Stimulated activated naive CD8-positive, alpha-beta T cell treated with anti-CD3 and anti-CD28 coated beads, Interleukin-15, Interleukin-2, amounts not matched to agents 100 ng/mL and 50 ng/mL, for 24 hours (primary cell): ENCODE measurements around the gene DGKH.
"Not testable (repeated sequence)": the region's sequence is repeated elsewhere in the genome, so short reads cannot be mapped to it uniquely, and the experiment has no call there.

Experiments
- H3K27ac Mint-ChIP-seq: one replicate; pipeline ENCODE4 v1.8.0; 2021; ENCODE audit warnings: mild to moderate bottlenecking, mixed read lengths
- H3K27me3 Mint-ChIP-seq: one replicate; pipeline ENCODE4 v1.8.0; 2021; ENCODE audit warnings: mixed read lengths
- H3K36me3 Mint-ChIP-seq: one replicate; pipeline ENCODE4 v1.8.0; 2021; ENCODE audit warnings: low read depth, mixed read lengths
- H3K4me1 Mint-ChIP-seq: one replicate; pipeline ENCODE4 v1.8.0; 2021; ENCODE audit warnings: low read depth, mixed read lengths
- H3K4me3 Mint-ChIP-seq: one replicate; pipeline ENCODE4 v1.8.0; 2021; ENCODE audit warnings: mild to moderate bottlenecking, mixed read lengths
- H3K9me3 Mint-ChIP-seq: one replicate; pipeline ENCODE4 v1.8.0; 2021; ENCODE audit warnings: mixed read lengths

Gene DGKH

GRCh38 chr13:42140494-42140893, 92.0 kb downstream of the DGKH start:
- no peak overlapping the region for H3K4me3 Mint-ChIP-seq
- H3K9me3 Mint-ChIP-seq: peaks cover 4% of the 10 kb centered on the region
- H3K27me3 Mint-ChIP-seq: no peaks in the 10 kb centered on the region
- H3K27ac Mint-ChIP-seq: peak overlapping the region; percentile 36
- peaks cover 15% of the 10 kb centered on the region for H3K36me3 Mint-ChIP-seq
- peaks cover 29% of the 10 kb centered on the region for H3K4me1 Mint-ChIP-seq

GRCh38 chr13:42141052-42141451, 92.6 kb downstream of the DGKH start:
- H3K9me3 Mint-ChIP-seq, H3K27ac Mint-ChIP-seq, H3K27me3 Mint-ChIP-seq, H3K4me3 Mint-ChIP-seq: not testable (repeated sequence)
- Mint-ChIP-seq H3K36me3 (peaks cover 15% of the 10 kb centered on the region), H3K4me1 (peaks cover 27% of the 10 kb centered on the region)

- peaks cover 3% of the 10 kb centered on the region for H3K9me3 Mint-ChIP-seq
- no peaks in the 10 kb centered on the region for H3K27me3 Mint-ChIP-seq
- no peak overlapping the region for H3K27ac Mint-ChIP-seq
Observed at GRCh38 chr13:42146359-42146758, 97.9 kb downstream of the DGKH start.

GRCh38 chr13:42148538-42148937, 100.1 kb downstream of the DGKH start:
- Mint-ChIP-seq H3K27ac (no peak overlapping the region), H3K36me3 (peaks cover 9% of the 10 kb centered on the region)

More at GRCh38 chr13:42146359-42146758, 97.9 kb downstream of the DGKH start:
- Mint-ChIP-seq H3K4me3 (no peak overlapping the region), H3K4me1 (peaks cover 13% of the 10 kb centered on the region), H3K36me3 (peaks cover 7% of the 10 kb centered on the region)

GRCh38 chr13:42149136-42149535, 100.7 kb downstream of the DGKH start:
- Mint-ChIP-seq H3K36me3 (peaks cover 9% of the 10 kb centered on the region), H3K9me3 (no peaks in the 10 kb centered on the region), H3K27me3 (no peaks in the 10 kb centered on the region), H3K4me1 (peaks cover 13% of the 10 kb centered on the region), H3K4me3 (no peak overlapping the region), H3K27ac (peak overlapping the region; percentile 28)

More at GRCh38 chr13:42148538-42148937, 100.1 kb downstream of the DGKH start:
- H3K27me3 Mint-ChIP-seq: no peaks in the 10 kb centered on the region
- H3K4me1 Mint-ChIP-seq: peaks cover 13% of the 10 kb centered on the region
- H3K9me3 Mint-ChIP-seq: no peaks in the 10 kb centered on the region
- no peak overlapping the region for H3K4me3 Mint-ChIP-seq

GRCh38 chr13:42151781-42152180, 103.3 kb downstream of the DGKH start:
- Mint-ChIP-seq H3K4me1 (peaks cover 13% of the 10 kb centered on the region), H3K9me3 (no peaks in the 10 kb centered on the region), H3K27ac (no peak overlapping the region), H3K27me3 (no peaks in the 10 kb centered on the region), H3K36me3 (peaks cover 17% of the 10 kb centered on the region), H3K4me3 (no peak overlapping the region)

GRCh38 chr13:42152495-42152894, 104.0 kb downstream of the DGKH start:
- H3K4me3 Mint-ChIP-seq: no peak overlapping the region

GRCh38 chr13:42153199-42154113, 105.0 kb downstream of the DGKH start:
- Mint-ChIP-seq H3K4me3 (no peak overlapping the region), H3K27ac (no peak overlapping the region), H3K36me3 (peaks cover 19% of the 10 kb centered on the region), H3K9me3 (no peaks in the 10 kb centered on the region), H3K27me3 (no peaks in the 10 kb centered on the region), H3K4me1 (peaks cover 7% of the 10 kb centered on the region)

More at GRCh38 chr13:42152495-42152894, 104.0 kb downstream of the DGKH start:
- H3K27ac Mint-ChIP-seq: no peak overlapping the region
- peaks cover 11% of the 10 kb centered on the region for H3K4me1 Mint-ChIP-seq
- H3K36me3 Mint-ChIP-seq: peaks cover 17% of the 10 kb centered on the region
- no peaks in the 10 kb centered on the region for H3K27me3 Mint-ChIP-seq
- no peaks in the 10 kb centered on the region for H3K9me3 Mint-ChIP-seq

- no peaks in the 10 kb centered on the region for H3K27me3 Mint-ChIP-seq
- no peak overlapping the region for H3K27ac Mint-ChIP-seq
- H3K4me3 Mint-ChIP-seq: no peak overlapping the region
- H3K36me3 Mint-ChIP-seq: peaks cover 33% of the 10 kb centered on the region
- no peaks in the 10 kb centered on the region for H3K4me1 Mint-ChIP-seq
- no peaks in the 10 kb centered on the region for H3K9me3 Mint-ChIP-seq
Observed at GRCh38 chr13:42155251-42155650, 106.8 kb downstream of the DGKH start.

GRCh38 chr13:42163338-42163737, 114.9 kb downstream of the DGKH start:
- not testable (repeated sequence) for H3K4me3 Mint-ChIP-seq, H3K27ac Mint-ChIP-seq, H3K4me1 Mint-ChIP-seq, H3K9me3 Mint-ChIP-seq, H3K27me3 Mint-ChIP-seq
- peaks cover 44% of the 10 kb centered on the region for H3K36me3 Mint-ChIP-seq

GRCh38 chr13:42163910-42164309, 115.5 kb downstream of the DGKH start:
- H3K27ac Mint-ChIP-seq, H3K4me1 Mint-ChIP-seq, H3K27me3 Mint-ChIP-seq, H3K4me3 Mint-ChIP-seq, H3K9me3 Mint-ChIP-seq: not testable (repeated sequence)
- H3K36me3 Mint-ChIP-seq: peaks cover 44% of the 10 kb centered on the region

- Mint-ChIP-seq H3K9me3 (no peaks in the 10 kb centered on the region), H3K36me3 (peaks cover 46% of the 10 kb centered on the region), H3K4me3 (no peak overlapping the region), H3K27ac (peak overlapping the region; percentile 52), H3K4me1 (no peaks in the 10 kb centered on the region), H3K27me3 (no peaks in the 10 kb centered on the region)
Observed at GRCh38 chr13:42164557-42165125, 116.2 kb downstream of the DGKH start.

GRCh38 chr13:42168496-42168895, 120.0 kb downstream of the DGKH start:
- peaks cover 30% of the 10 kb centered on the region for H3K36me3 Mint-ChIP-seq
- H3K27ac Mint-ChIP-seq: no peak overlapping the region
- no peaks in the 10 kb centered on the region for H3K9me3 Mint-ChIP-seq
- no peak overlapping the region for H3K4me3 Mint-ChIP-seq
- H3K4me1 Mint-ChIP-seq: no peaks in the 10 kb centered on the region
- no peaks in the 10 kb centered on the region for H3K27me3 Mint-ChIP-seq

GRCh38 chr13:42170029-42170428, 121.6 kb downstream of the DGKH start:
- no peak overlapping the region for H3K4me3 Mint-ChIP-seq
- peaks cover 5% of the 10 kb centered on the region for H3K4me1 Mint-ChIP-seq
- H3K9me3 Mint-ChIP-seq: no peaks in the 10 kb centered on the region
- H3K27me3 Mint-ChIP-seq: no peaks in the 10 kb centered on the region
- H3K27ac Mint-ChIP-seq: no peak overlapping the region
- peaks cover 41% of the 10 kb centered on the region for H3K36me3 Mint-ChIP-seq

- no peaks in the 10 kb centered on the region for H3K27me3 Mint-ChIP-seq
- peaks cover 11% of the 10 kb centered on the region for H3K4me1 Mint-ChIP-seq
- H3K36me3 Mint-ChIP-seq: peaks cover 34% of the 10 kb centered on the region
- H3K27ac Mint-ChIP-seq: no peak overlapping the region
- no peaks in the 10 kb centered on the region for H3K9me3 Mint-ChIP-seq
- H3K4me3 Mint-ChIP-seq: no peak overlapping the region
Observed at GRCh38 chr13:42173789-42174343, 125.4 kb downstream of the DGKH start.
